ENCODE data around the gene NTRK1. TPM values are rescaled to one million over a fixed set of nuclear protein-coding genes. Genes with fewer than 3 reads are reported as not detected.

Gene NTRK1
- total RNA-seq, 2 experiments from 2014 or later: 3.4 to 4.0 TPM

DNA sequence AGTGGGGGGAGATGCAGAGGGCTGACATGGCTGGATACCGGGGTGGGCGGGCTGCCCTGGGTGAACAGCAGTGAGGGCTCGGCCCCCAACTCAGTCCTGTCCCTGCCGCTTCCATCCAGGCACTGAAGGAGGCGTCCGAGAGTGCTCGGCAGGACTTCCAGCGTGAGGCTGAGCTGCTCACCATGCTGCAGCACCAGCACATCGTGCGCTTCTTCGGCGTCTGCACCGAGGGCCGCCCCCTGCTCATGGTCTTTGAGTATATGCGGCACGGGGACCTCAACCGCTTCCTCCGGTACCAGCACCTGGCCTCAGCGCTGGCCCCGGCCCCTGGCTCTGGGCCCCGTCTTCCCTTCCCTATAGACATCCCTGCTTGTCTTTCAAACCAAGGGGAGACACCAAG, 15.6 kb downstream of the NTRK1 start:
- no peaks in the 10 kb centered on the region for H3K4me1 Mint-ChIP-seq
- H3K27ac Mint-ChIP-seq: no peak overlapping the region
- no peak for DNase-seq
- H3K9me3 Mint-ChIP-seq: no peaks in the 10 kb centered on the region
- peaks cover 3% of the 10 kb centered on the region for H3K27me3 Mint-ChIP-seq
- H3K36me3 Mint-ChIP-seq: no peaks in the 10 kb centered on the region
- H3K4me3 Mint-ChIP-seq: no peak overlapping the region

DNA sequence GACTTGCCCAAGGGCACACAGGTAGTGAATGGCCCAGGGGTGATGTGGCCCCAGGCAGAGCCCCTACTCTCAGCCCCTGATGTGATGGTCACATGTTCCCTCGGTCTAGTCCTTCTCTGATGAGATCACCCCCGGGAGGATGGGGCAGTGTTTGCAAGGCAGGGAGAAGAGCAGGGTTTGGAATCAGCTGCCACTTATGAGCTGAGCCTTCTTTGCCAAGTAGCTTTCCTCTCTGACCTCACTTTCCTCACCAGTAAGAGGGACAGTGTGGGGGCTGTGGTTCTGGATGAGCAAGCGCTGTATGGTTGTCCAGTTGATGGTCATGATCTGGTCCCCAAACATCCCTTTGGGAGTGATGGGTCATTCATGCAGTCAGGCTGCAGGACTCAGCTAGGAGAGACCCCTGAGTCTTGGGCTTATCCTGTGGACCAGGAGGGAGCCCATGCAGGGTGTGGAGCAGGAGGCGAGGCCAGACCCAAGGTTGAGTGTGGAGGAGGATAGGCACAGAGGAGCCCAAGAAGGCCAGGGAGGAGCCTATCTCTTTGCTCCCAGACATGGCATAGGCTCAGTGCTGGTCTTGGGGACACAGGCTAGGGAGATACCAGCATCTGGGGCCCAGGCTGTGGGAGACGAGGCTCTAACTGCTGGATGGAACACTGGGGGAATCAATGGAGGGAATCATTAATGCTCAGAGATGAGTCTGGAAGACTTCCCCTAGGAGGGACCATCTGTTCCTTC, 16.9 kb downstream of the NTRK1 start:
- Mint-ChIP-seq H3K9me3 (no peaks in the 10 kb centered on the region), H3K27me3 (peaks cover 3% of the 10 kb centered on the region), H3K27ac (no peak overlapping the region), H3K36me3 (no peaks in the 10 kb centered on the region), H3K4me1 (no peaks in the 10 kb centered on the region), H3K4me3 (no peak overlapping the region)
- no peak for DNase-seq

DNA sequence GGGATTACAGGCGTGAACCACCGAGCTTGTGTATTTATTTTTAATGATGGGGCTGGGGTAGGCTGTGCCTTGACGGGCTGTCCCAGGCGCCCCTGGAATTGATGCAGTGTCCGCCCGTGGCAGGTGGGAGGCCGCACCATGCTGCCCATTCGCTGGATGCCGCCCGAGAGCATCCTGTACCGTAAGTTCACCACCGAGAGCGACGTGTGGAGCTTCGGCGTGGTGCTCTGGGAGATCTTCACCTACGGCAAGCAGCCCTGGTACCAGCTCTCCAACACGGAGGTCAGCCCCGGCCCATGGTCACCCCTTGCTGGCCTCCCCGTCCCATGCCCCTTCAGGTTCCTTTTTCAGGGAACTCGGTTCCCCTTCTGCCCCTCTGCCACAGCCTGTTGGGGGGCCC, 19.2 kb downstream of the NTRK1 start:
- H3K36me3 Mint-ChIP-seq: no peaks in the 10 kb centered on the region
- H3K4me3 Mint-ChIP-seq: no peak overlapping the region
- peaks cover 3% of the 10 kb centered on the region for H3K27me3 Mint-ChIP-seq
- no peaks in the 10 kb centered on the region for H3K4me1 Mint-ChIP-seq
- no peak for DNase-seq
- H3K27ac Mint-ChIP-seq: no peak overlapping the region
- H3K9me3 Mint-ChIP-seq: no peaks in the 10 kb centered on the region

DNA sequence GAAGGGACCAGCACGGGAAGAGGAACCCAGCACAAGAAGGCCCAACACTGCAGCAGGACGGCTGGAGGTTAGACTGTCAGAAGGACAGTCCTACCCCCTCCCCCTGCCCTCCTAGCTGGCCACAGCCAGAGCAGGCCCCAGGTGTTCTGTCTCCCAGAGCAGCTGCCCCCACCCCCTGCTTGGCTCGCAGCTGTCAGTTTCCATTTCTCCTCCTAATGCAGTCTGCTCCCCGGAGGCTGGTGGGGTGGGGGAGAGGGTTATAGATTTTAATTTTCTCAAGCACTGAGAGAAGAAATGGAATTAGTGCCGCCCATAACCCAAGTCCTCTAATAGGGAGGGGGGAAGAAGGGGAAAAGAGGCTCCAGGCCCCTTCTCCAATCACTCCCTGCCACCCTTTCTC, 19.8 kb downstream of the NTRK1 start:
- peaks cover 3% of the 10 kb centered on the region for H3K27me3 Mint-ChIP-seq
- H3K9me3 Mint-ChIP-seq: no peaks in the 10 kb centered on the region
- no peak for DNase-seq
- H3K4me1 Mint-ChIP-seq: no peaks in the 10 kb centered on the region
- H3K36me3 Mint-ChIP-seq: no peaks in the 10 kb centered on the region
- no peak overlapping the region for H3K4me3 Mint-ChIP-seq
- H3K27ac Mint-ChIP-seq: no peak overlapping the region

DNA sequence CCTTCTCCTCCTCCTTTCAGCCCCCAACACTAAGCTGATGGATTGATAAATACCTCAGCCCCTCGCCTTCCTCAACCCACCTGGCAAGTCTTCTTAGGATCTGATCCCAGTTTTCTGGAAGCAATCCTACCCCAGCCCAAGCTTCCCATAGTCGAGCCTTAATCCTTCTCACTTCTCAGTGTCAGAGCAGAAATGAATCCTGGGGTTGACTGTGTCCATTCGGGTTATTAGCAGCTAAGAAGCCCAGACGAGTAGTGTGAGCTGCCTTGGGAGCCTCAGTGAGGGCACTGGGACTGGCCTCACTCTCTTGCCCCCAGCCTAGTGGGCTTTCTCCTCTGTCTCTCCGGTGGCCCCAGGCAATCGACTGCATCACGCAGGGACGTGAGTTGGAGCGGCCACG, 20.4 kb downstream of the NTRK1 start:
- H3K36me3 Mint-ChIP-seq: no peaks in the 10 kb centered on the region
- no peak for DNase-seq
- no peaks in the 10 kb centered on the region for H3K4me1 Mint-ChIP-seq
- no peaks in the 10 kb centered on the region for H3K9me3 Mint-ChIP-seq
- H3K4me3 Mint-ChIP-seq: no peak overlapping the region
- H3K27ac Mint-ChIP-seq: no peak overlapping the region
- peaks cover 3% of the 10 kb centered on the region for H3K27me3 Mint-ChIP-seq

DNA sequence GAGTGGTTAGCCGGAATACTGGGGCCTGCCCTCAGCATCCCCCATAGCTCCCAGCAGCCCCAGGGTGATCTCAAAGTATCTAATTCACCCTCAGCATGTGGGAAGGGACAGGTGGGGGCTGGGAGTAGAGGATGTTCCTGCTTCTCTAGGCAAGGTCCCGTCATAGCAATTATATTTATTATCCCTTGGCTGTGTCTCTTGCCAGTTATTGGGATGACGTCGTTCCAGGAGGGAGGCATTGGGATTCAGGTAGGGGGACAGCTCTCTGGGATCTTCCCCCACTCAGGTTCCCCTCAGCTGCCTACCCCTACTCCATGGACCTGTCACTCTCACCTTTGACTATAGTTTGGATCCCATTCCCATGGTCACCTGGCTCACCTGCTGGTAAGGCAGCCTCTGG, 21.0 kb downstream of the NTRK1 start:
- H3K36me3 Mint-ChIP-seq: no peaks in the 10 kb centered on the region
- no peak overlapping the region for H3K4me3 Mint-ChIP-seq
- H3K27ac Mint-ChIP-seq: no peak overlapping the region
- peaks cover 5% of the 10 kb centered on the region for H3K27me3 Mint-ChIP-seq
- DNase-seq: no peak
- no peaks in the 10 kb centered on the region for H3K9me3 Mint-ChIP-seq
- H3K4me1 Mint-ChIP-seq: no peaks in the 10 kb centered on the region

DNA sequence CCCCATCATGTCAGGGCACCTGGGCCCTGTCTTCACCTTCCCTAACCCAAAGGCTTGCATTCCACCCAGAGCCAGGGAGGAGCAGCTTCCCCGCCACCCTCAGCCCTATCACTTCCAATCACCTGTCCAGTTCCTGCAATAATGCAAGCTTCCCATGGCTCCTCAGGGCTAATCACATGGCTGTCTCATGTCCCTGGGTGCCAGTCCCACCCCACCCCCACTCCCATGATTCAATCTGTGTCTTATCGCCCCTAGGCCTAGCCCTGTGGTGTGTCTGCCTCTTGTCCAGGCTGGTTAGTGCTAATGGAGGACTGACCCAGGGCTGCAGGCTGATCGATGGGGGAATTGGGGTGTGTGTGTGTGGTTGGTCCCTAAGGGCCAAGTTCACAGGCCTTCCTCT, 21.9 kb downstream of the NTRK1 start:
- Mint-ChIP-seq H3K9me3 (no peaks in the 10 kb centered on the region), H3K36me3 (no peaks in the 10 kb centered on the region), H3K27me3 (peaks cover 14% of the 10 kb centered on the region), H3K4me3 (no peak overlapping the region), H3K4me1 (no peaks in the 10 kb centered on the region), H3K27ac (no peak overlapping the region)
- no peak for DNase-seq

DNA sequence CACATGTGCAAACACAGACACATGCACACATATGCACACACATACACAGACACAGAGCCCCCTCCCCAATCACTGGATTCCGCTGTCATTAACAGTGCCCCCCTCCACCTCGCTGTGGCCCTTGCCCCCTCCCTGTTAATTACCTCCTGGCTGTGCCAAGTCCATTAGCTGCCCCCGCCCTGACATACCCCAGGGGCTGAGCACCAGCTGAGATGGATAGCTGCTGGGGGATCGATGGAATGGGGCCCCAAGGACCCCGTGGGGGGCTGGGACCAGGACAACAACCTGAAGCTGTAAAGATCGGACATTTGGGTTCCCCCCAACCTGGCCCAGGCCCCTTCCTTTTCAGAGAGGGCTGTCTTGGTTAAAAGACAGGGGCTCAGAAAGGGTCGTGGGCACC, 23.3 kb downstream of the NTRK1 start:
- Mint-ChIP-seq H3K36me3 (no peaks in the 10 kb centered on the region), H3K27ac (no peak overlapping the region), H3K9me3 (no peaks in the 10 kb centered on the region), H3K4me1 (no peaks in the 10 kb centered on the region), H3K27me3 (peaks cover 25% of the 10 kb centered on the region), H3K4me3 (no peak overlapping the region)
- DNase-seq: no peak

DNA sequence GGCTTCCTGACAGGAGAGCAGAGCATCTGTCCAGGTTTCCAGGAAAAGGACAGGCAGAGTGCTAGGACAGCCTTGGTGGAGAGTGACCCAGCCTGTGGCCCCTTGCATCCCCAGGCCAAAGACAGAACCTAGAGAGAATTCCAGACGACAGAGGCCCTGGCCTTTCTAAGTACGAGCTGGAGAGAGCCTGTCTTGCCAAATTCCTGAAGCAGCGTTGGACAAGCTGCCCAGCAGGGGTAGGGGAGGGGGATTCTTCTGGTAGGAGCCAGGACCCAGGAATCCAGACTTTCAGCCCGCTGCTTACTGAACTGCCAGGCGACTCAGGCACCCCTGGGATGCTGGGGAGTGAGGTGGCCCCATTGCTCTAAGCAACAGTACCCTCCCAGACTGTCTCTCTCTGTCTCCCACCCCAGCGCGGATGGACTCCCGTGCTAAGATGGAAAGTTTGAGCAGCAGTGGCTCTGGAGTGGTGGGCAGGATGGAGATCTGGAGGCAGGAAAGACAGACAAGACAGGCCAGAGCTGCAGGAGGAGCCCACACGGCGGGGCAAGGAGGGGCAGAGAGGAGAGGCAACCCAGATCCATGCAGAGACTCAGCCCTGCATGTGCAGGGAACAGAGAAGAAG, 24.0 kb downstream of the NTRK1 start:
- peaks cover 29% of the 10 kb centered on the region for H3K27me3 Mint-ChIP-seq
- H3K27ac Mint-ChIP-seq: no peak overlapping the region
- no peak for DNase-seq
- H3K9me3 Mint-ChIP-seq: no peaks in the 10 kb centered on the region
- no peak overlapping the region for H3K4me3 Mint-ChIP-seq
- H3K36me3 Mint-ChIP-seq: no peaks in the 10 kb centered on the region
- no peaks in the 10 kb centered on the region for H3K4me1 Mint-ChIP-seq

DNA sequence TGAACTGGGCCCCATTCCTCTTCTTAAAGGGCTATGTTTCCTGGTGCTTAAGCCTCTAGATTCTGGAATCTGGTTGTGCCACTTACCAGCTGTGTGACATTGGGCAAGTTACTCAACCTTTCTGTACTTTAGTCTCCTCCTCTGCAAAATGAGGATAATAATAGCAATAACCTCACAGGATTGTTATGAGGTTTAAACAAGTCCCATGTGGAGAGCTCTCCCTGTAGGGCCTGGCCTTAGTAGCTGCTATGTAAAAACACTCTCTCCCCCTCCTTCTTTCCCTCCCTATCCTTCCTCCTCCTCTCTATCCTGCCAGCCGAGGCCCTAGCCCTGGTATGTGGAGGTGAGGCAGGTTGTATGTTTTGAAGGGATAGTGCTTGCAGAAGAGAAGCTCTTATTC, 24.6 kb downstream of the NTRK1 start:
- Mint-ChIP-seq H3K9me3 (no peaks in the 10 kb centered on the region), H3K27ac (no peak overlapping the region), H3K36me3 (no peaks in the 10 kb centered on the region), H3K27me3 (peaks cover 33% of the 10 kb centered on the region), H3K4me1 (peaks cover 2% of the 10 kb centered on the region), H3K4me3 (no peak overlapping the region)
- no peak for DNase-seq

DNA sequence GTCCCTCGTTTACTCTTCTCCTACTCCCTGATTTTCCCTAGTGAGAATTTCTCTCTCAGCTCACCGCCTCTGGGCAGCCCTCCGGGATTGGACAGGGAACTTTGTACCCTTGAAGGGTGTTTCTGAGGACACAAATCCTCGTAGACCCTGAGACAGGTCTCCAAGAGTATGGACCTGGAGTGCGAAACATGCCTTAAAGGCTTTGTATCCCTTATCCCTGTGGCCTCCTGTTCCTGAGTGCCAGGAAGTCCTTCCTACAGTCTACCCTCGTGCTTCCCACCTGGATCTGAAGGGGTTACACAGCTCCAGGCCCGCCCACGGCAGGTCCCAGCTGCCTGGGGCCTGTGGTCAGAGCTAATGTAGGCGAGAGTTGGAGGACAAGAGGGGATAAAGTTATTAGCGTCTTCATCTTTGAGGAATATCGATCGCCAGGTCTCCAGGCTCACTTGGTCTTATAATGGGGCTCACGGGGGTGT, 25.3 kb downstream of the NTRK1 start:
- no peak overlapping the region for H3K27ac Mint-ChIP-seq
- H3K9me3 Mint-ChIP-seq: no peaks in the 10 kb centered on the region
- peaks cover 39% of the 10 kb centered on the region for H3K27me3 Mint-ChIP-seq
- H3K4me3 Mint-ChIP-seq: no peak overlapping the region
- no peaks in the 10 kb centered on the region for H3K36me3 Mint-ChIP-seq
- no peak for DNase-seq
- peaks cover 4% of the 10 kb centered on the region for H3K4me1 Mint-ChIP-seq

DNA sequence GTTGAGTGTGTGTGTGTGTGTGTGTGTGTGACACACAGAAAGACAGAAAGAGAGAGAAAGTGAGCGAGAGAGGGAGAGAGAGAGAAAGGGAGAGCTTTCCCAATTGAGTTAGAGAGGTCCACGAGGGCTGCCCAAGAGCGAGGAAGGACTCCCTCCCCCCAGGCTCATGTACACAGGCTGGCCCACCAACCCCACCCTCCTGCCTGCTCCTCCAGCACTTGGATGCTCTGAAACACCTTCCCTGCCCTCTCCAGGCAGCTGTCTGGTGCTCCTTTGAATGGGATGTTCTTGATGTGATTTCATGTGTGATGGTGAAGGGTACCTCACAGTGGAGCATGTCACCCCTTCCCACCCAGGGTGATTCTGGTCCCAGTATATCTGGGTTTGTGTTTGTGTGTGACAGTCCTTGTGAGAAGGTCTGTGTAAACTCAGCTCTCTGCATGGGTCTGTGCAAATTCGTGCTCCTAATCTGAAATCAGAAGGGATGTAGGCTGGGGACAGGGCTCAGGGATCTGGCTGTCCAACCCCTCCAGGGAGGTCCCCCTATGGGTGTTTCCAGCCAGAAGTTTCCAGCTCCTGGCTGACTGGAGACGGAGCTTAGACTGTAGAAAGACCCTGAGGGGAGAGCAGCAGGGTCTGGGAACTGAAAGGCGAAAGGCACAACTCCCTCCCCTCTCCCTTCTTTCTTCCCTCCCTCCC, 26.1 kb downstream of the NTRK1 start:
- no peak overlapping the region for H3K4me3 Mint-ChIP-seq
- DNase-seq: no peak
- peaks cover 4% of the 10 kb centered on the region for H3K4me1 Mint-ChIP-seq
- H3K27ac Mint-ChIP-seq: no peak overlapping the region
- no peaks in the 10 kb centered on the region for H3K36me3 Mint-ChIP-seq
- no peaks in the 10 kb centered on the region for H3K9me3 Mint-ChIP-seq
- peaks cover 47% of the 10 kb centered on the region for H3K27me3 Mint-ChIP-seq

DNA sequence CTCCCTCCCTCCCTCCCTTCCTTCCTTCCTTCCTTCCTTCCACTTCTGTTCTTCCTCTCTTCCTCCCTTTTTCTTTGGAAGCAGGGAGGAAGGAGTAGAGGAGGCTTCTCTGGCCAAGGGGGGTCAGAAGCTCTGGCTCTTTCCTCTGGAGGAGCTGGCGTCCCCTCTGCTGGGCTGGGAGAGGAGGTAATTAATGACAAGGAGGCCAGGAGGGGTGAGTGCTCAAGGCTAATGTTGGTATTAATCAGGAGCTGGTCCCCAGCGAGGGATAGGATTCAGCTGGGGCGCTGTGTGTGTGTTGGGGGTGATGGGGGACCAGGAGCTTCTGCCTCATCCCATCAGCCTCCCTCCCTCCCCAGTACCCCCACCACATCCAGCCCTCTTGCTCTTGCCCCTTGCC, 26.7 kb downstream of the NTRK1 start:
- no peak overlapping the region for H3K4me3 Mint-ChIP-seq
- no peaks in the 10 kb centered on the region for H3K9me3 Mint-ChIP-seq
- no peaks in the 10 kb centered on the region for H3K36me3 Mint-ChIP-seq
- DNase-seq: no peak
- H3K27ac Mint-ChIP-seq: no peak overlapping the region
- peaks cover 4% of the 10 kb centered on the region for H3K4me1 Mint-ChIP-seq
- H3K27me3 Mint-ChIP-seq: peaks cover 53% of the 10 kb centered on the region

DNA sequence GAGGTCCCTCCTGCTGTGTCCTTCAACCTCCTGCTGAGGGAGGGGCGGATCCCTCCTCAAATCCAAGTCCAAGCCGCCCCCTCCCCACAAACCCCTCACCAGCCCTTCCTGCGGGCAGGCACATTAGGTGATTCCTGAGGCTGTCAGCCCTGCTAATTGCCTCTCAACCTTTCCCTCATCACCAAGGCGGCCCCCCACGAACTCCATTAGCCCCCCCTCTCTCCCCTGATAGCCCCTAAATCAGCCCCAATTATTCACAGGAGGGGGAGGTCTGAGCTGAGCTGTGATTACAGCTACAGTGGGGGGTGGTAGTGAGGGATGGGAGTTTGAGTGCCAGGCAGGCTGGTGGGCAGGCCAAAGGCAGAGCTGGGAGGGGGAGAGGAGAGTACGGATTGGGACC, 27.1 kb downstream of the NTRK1 start:
- H3K4me1 Mint-ChIP-seq: peaks cover 4% of the 10 kb centered on the region
- H3K27me3 Mint-ChIP-seq: peaks cover 54% of the 10 kb centered on the region
- H3K9me3 Mint-ChIP-seq: no peaks in the 10 kb centered on the region
- H3K36me3 Mint-ChIP-seq: no peaks in the 10 kb centered on the region
- no peak for DNase-seq
- H3K27ac Mint-ChIP-seq: no peak overlapping the region
- H3K4me3 Mint-ChIP-seq: no peak overlapping the region

DNA sequence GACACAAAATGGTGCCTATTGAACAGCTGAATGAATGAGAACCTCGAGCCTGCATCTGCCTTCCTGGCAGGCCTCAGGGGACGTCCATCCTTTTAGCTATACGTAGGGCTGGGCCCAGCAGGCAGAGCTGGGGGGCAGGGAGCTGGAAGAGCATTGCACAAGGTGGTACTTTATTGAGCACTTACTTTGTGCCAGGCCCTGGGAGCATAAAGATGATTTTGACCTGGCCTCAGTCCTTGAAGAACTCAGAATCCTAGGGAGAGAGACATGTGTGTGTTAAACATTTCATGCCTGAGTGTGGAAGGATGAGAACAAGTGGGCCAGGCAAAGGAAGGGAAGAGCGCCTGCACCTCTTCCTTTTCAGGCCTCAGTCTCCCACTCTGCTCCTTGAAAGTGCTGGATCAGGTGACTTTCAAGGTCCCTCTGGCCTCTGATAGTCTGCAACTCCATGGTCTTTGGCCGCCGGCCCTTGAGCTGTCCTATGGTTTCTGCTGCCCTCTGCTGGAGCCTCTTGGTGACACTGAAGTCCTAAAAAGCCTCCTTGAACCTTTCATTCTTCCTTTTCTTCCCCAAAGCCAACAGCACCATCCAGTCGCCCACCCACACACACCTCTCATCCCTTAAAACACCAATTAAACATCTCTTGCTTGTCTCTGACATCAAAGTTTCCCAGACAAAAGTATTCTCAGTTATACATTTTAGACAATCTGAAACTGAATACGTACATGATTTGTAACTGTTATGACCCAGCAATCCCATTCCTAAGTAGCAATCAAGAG, 29.3 kb downstream of the NTRK1 start:
- Mint-ChIP-seq H3K4me3 (no peak overlapping the region), H3K36me3 (no peaks in the 10 kb centered on the region), H3K9me3 (no peaks in the 10 kb centered on the region), H3K4me1 (peaks cover 9% of the 10 kb centered on the region), H3K27ac (no peak overlapping the region), H3K27me3 (peaks cover 73% of the 10 kb centered on the region)
- peak; percentile 52 for DNase-seq
